Upper lobe of left lung (tissue), 6 donors: ENCODE measurements around the gene KHSRP. TPM values are rescaled to one million over a fixed set of nuclear protein-coding genes. Genes with fewer than 3 reads are reported as not detected.

Experiments used
- ATAC-seq, 2 donors: fragments of 200-7000 bp; cut with Tn5 transposase; one replicate each; pipeline ENCODE4 v1.9.1; 2022; ENCODE audit warnings: mild to moderate bottlenecking in 2 of 2, moderate library complexity in 2 of 2; ENCODE audit not compliant: low FRiP score in 2 of 2
- DNase-seq, 2 donors: peaks; one replicate each; pipeline ENCODE4 v3.0.0-alpha.2; 2019 to 2020
- H3K27ac ChIP-seq, 4 donors: fragments of 200-600 bp; sonication (generic); one replicate each; pipeline ENCODE4 v1.5.1; 2016 to 2019
- H3K27me3 ChIP-seq, 4 donors: fragments of 200-600 bp; sonication (generic); one replicate each; pipeline ENCODE4 v1.5.1; 2017 to 2019
- H3K36me3 ChIP-seq, 4 donors: fragments of 200-600 bp; sonication (generic); one replicate each; pipeline ENCODE4 v1.5.1; 2016 to 2019
- H3K4me1 ChIP-seq, 4 donors: fragments of 200-600 bp; sonication (generic); one replicate each; pipeline ENCODE4 v1.5.1; 2018 to 2019
- H3K4me3 ChIP-seq, 4 donors: fragments of 200-600 bp; sonication (generic); one replicate each; pipeline ENCODE4 v1.5.1; 2017 to 2019; ENCODE audit warnings: mild to moderate bottlenecking in 2 of 4, moderate library complexity in 1 of 4
- H3K9me3 ChIP-seq, 4 donors: fragments of 200-600 bp; sonication (generic); one replicate each; pipeline ENCODE4 v1.5.1; 2018 to 2019
- CTCF ChIP-seq, 6 experiments: fragments of 450-650 bp in 4 of 6; fragments of 200-600 bp in 2 of 6; sonication (generic) in 2 of 6; IDR thresholded peaks; one replicate each; pipeline ENCODE4 v1.5.1; 2016 to 2019; ENCODE audit warnings: antibody characterized with exemption in 6 of 6
- EP300 ChIP-seq, 4 donors: sonication (generic); formaldehyde crosslinking; IDR thresholded peaks; one replicate each; pipeline ENCODE4 v1.5.1; 2017; ENCODE audit warnings: antibody characterized with exemption in 4 of 4, control low read depth in 2 of 4
- POLR2A ChIP-seq, 4 donors: fragments of 450-650 bp; IDR thresholded peaks; one replicate each; pipeline ENCODE4 v1.5.1; 2016 to 2017; ENCODE audit warnings: antibody characterized with exemption in 4 of 4, mild to moderate bottlenecking in 2 of 4
- POLR2AphosphoS5 ChIP-seq, 2 donors: sonication (generic); formaldehyde crosslinking; IDR thresholded peaks; one replicate each; pipeline ENCODE4 v1.5.1; 2017; ENCODE audit warnings: antibody characterized with exemption in 2 of 2
- WGBS, 2 donors: methylation state at CpG; one replicate each; pipeline ENCODE4 v1.1.5; 2017 to 2018; 5-methylcytosine and 5-hydroxymethylcytosine counted together
- total RNA-seq, 6 donors: library from RNA; depleted of rRNA in 4 of 6; stranded (reverse); fragments of >200 nt in 4 of 6; gene quantifications; one replicate each; pipeline versions ENCODE4 v1.1.0 to v1.2.1, GENCODE V29; 2016 to 2021
- donor health status: DM: no; HTN: no; CAD: no; lungs with moderate emphysema.
- donor health status: DM: no; HTN: yes; CAD: no; lungs with severe emphysema.

Gene KHSRP
- total RNA-seq, 6 donors from 2014 or later, result 115 to 198 (median 133) TPM

- Histone ChIP-seq H3K36me3 (peaks cover 0 to 3% (median 1%) of the 10 kb centered on the region in 4 donors), H3K4me1 (peaks cover 16 to 27% (median 21%) of the 10 kb centered on the region in 4 donors), H3K27ac (no peak overlapping the region), H3K9me3 (no peaks in the 10 kb centered on the region), H3K4me3 (no peak overlapping the region), H3K27me3 (no peaks in the 10 kb centered on the region)
- 97 to 100% methylated on average over 1 to 18 of the region's 18 CpGs for whole genome bisulfite sequencing, 2 donors
- peak in 1 of 2 donors; percentile 77 for DNase-seq
- no peak for ATAC-seq
- TF ChIP-seq EP300 (IDR thresholded peaks at IDR 0.05) (no peak), POLR2A (IDR thresholded peaks at IDR 0.05) (no peak), CTCF (IDR thresholded peaks at IDR 0.05) (no peak), POLR2AphosphoS5 (IDR thresholded peaks at IDR 0.05) (no peak)
Measured at GRCh38 chr19:6427131-6427530, 2.5 kb upstream of the KHSRP start.

GRCh38 chr19:6425732-6426620, 1.4 kb upstream of the KHSRP start:
- Histone ChIP-seq H3K27ac (peak overlapping the region; percentile 71 to 86 (median 86)), H3K4me1 (peaks cover 19 to 38% (median 22%) of the 10 kb centered on the region in 4 donors), H3K9me3 (no peaks in the 10 kb centered on the region), H3K4me3 (peak overlapping the region in 3 of 4 donors; percentile 30 to 39 (median 35)), H3K27me3 (no peaks in the 10 kb centered on the region), H3K36me3 (peaks cover 0 to 14% (median 11%) of the 10 kb centered on the region in 4 donors)
- TF ChIP-seq CTCF (IDR thresholded peaks at IDR 0.05) (no peak), POLR2A (IDR thresholded peaks at IDR 0.05) (peak in 1 of 4 donors; percentile 1)
- whole genome bisulfite sequencing, 2 donors, result 93 to 97% methylated on average over 18 to 21 of the region's 21 CpGs
- ATAC-seq (no peak), DNase-seq (no peak)

- H3K27me3 ChIP-seq, result no peaks in the 10 kb centered on the region
- H3K27ac ChIP-seq, result peak overlapping the region; percentile 75 to 86 (median 86)
- H3K36me3 ChIP-seq, result peaks cover 3 to 23% (median 19%) of the 10 kb centered on the region in 4 donors
- WGBS, 2 donors, result 9 to 11% methylated on average over 40 to 41 of the region's 43 CpGs
- DNase-seq (peak; percentile 94 to 100), ATAC-seq (peak; percentile 95 to 99)
- TF ChIP-seq CTCF (IDR thresholded peaks at IDR 0.05) (peak in 1 of 6 experiments; percentile 12), POLR2A (IDR thresholded peaks at IDR 0.05) (peak in 1 of 4 donors; percentile 16), POLR2AphosphoS5 (IDR thresholded peaks at IDR 0.05) (peak; percentile 47 to 65), EP300 (IDR thresholded peaks at IDR 0.05) (no peak)
- no peaks in the 10 kb centered on the region for H3K9me3 ChIP-seq
- H3K4me3 ChIP-seq, result peak overlapping the region in 3 of 4 donors; percentile 84 to 93 (median 93)
- H3K4me1 ChIP-seq, result peaks cover 19 to 38% (median 22%) of the 10 kb centered on the region in 4 donors
Measured at GRCh38 chr19:6424939-6425731, 524 bp upstream of the KHSRP start.

GRCh38 chr19:6423499-6424194, 964 bp downstream of the KHSRP start:
- ATAC-seq (no peak), DNase-seq (peak in 1 of 2 donors; percentile 56)
- Histone ChIP-seq H3K27me3 (no peaks in the 10 kb centered on the region), H3K4me3 (peak overlapping the region; percentile 71 to 93 (median 88)), H3K27ac (peak overlapping the region; percentile 44 to 85 (median 60)), H3K9me3 (no peaks in the 10 kb centered on the region), H3K36me3 (peaks cover 10 to 38% (median 34%) of the 10 kb centered on the region in 4 donors), H3K4me1 (peaks cover 19 to 38% (median 22%) of the 10 kb centered on the region in 4 donors)
- TF ChIP-seq EP300 (IDR thresholded peaks at IDR 0.05) (no peak), CTCF (IDR thresholded peaks at IDR 0.05) (no peak), POLR2AphosphoS5 (IDR thresholded peaks at IDR 0.05) (no peak), POLR2A (IDR thresholded peaks at IDR 0.05) (no peak)
- WGBS, 2 donors, result 0 to 2% methylated on average over 12 to 16 of the region's 20 CpGs
